Astrocyte (in vitro differentiated cells and primary cell): ENCODE results near the gene RCAN3. TPM values are rescaled to one million over a fixed set of nuclear protein-coding genes. Genes with fewer than 3 reads are reported as not detected.

ENCODE experiments used
- DNase-seq: peaks from one replicate; pipeline ENCODE4 v3.0.0-alpha.2; 2010; ENCODE audit warnings: low read depth
- FAIRE-seq: peaks from 2 replicates; lab custom pipeline; 2011; peaks lifted over from hg19 to GRCh38; lab: Jason Lieb, UNC
- H2AFZ ChIP-seq: 2 replicates; pipeline ENCODE4 v1.6.0; 2012; ENCODE audit warnings: low read depth, low read length, inconsistent platforms
- H3K27ac ChIP-seq: 2 replicates; pipeline ENCODE4 v1.5.1; 2011; ENCODE audit warnings: low read depth, low read length, inconsistent platforms
- H3K27me3 ChIP-seq: 2 replicates; pipeline ENCODE4 v1.6.0; 2011; ENCODE audit warnings: low read length, inconsistent platforms; ENCODE audit not compliant: insufficient read depth
- H3K36me3 ChIP-seq: 2 replicates; pipeline ENCODE4 v1.5.1; 2011; ENCODE audit warnings: low read length, inconsistent platforms; ENCODE audit not compliant: insufficient read depth
- H3K4me1 ChIP-seq: 2 replicates; pipeline ENCODE4 v1.5.1; 2011; ENCODE audit warnings: low read length, inconsistent platforms; ENCODE audit not compliant: insufficient read depth
- H3K4me2 ChIP-seq: 2 replicates; pipeline ENCODE4 v1.6.0; 2012; ENCODE audit warnings: low read length, inconsistent platforms
- H3K4me3 ChIP-seq: 2 replicates; pipeline ENCODE4 v1.5.1; 2011; ENCODE audit warnings: low read depth, mild to moderate bottlenecking, low read length, inconsistent platforms; ENCODE audit not compliant: insufficient read depth
- H3K79me2 ChIP-seq: 2 replicates; pipeline ENCODE4 v1.6.0; 2012; ENCODE audit warnings: mild to moderate bottlenecking, low read length, inconsistent platforms; ENCODE audit not compliant: insufficient read depth
- H3K9ac ChIP-seq: 2 replicates; pipeline ENCODE4 v1.6.0; 2012; ENCODE audit warnings: mild to moderate bottlenecking, low read length, inconsistent platforms
- H3K9me3 ChIP-seq: 2 replicates; pipeline ENCODE4 v1.5.1; 2012; ENCODE audit warnings: low read depth, mild to moderate bottlenecking, low read length, inconsistent platforms; ENCODE audit not compliant: insufficient read depth
- H4K20me1 ChIP-seq: 2 replicates; pipeline ENCODE4 v1.6.0; 2012; ENCODE audit warnings: low read length, inconsistent platforms; ENCODE audit not compliant: insufficient read depth
- H3K27ac Mint-ChIP-seq: one replicate; pipeline ENCODE4 v1.8.0; 2021; ENCODE audit warnings: mild to moderate bottlenecking, mixed read lengths; ENCODE audit not compliant: unreplicated experiment
- H3K27me3 Mint-ChIP-seq: one replicate; pipeline ENCODE4 v1.8.0; 2021; ENCODE audit warnings: low read depth, mixed read lengths; ENCODE audit not compliant: unreplicated experiment
- H3K36me3 Mint-ChIP-seq: one replicate; pipeline ENCODE4 v1.8.0; 2021; ENCODE audit warnings: low read depth, mixed read lengths; ENCODE audit not compliant: unreplicated experiment
- H3K4me1 Mint-ChIP-seq: one replicate; pipeline ENCODE4 v1.8.0; 2021; ENCODE audit warnings: low read depth, mixed read lengths; ENCODE audit not compliant: unreplicated experiment
- H3K4me3 Mint-ChIP-seq: one replicate; pipeline ENCODE4 v1.8.0; 2021; ENCODE audit warnings: mild to moderate bottlenecking, moderate library complexity, mixed read lengths; ENCODE audit not compliant: unreplicated experiment
- H3K9me3 Mint-ChIP-seq: one replicate; pipeline ENCODE4 v1.8.0; 2021; ENCODE audit warnings: mild to moderate bottlenecking, mixed read lengths; ENCODE audit not compliant: unreplicated experiment
- CTCF ChIP-seq: IDR thresholded peaks from 2 replicates; pipeline ENCODE4 v1.5.1; 2011; ENCODE audit warnings: low read depth, mild to moderate bottlenecking, inconsistent platforms, low read length, moderate library complexity; ENCODE audit not compliant: insufficient read depth
- EZH2 ChIP-seq: IDR thresholded peaks from 2 replicates; pipeline ENCODE4 v1.6.1; 2012; ENCODE audit warnings: mild to moderate bottlenecking, low read length, inconsistent platforms; ENCODE audit not compliant: insufficient read depth
- total RNA-seq: library from RNA; stranded (reverse); gene quantifications from 2 replicates; pipeline ENCODE4 v1.2.1, GENCODE V29; 2021

Gene RCAN3
- total RNA-seq, 1 donor from 2014 or later, result 17.7 TPM

- Histone ChIP-seq H3K27me3 (peaks cover 10% of the 10 kb centered on the region), H3K27ac (no peak overlapping the region)
These were observed 41.6 kb downstream of the RCAN3 start for GRCh38 chr1:24544239-24544638.

GRCh38 chr1:24545662-24546061, 43.0 kb downstream of the RCAN3 start:
- Mint-ChIP-seq H3K27ac (no peak overlapping the region), H3K4me3 (no peak overlapping the region), H3K27me3 (peaks cover 2% of the 10 kb centered on the region), H3K36me3 (no peaks in the 10 kb centered on the region), H3K4me1 (peaks cover 11% of the 10 kb centered on the region), H3K9me3 (no peaks in the 10 kb centered on the region)
- no peak overlapping the region for H3K4me2 ChIP-seq
- no peak overlapping the region for H3K4me3 ChIP-seq
- no peaks in the 10 kb centered on the region for H3K9me3 ChIP-seq
- no peak overlapping the region for H2AFZ ChIP-seq
- no peak for TF ChIP-seq CTCF
- no peak for TF ChIP-seq EZH2
- H3K36me3 ChIP-seq, result no peaks in the 10 kb centered on the region
- no peak overlapping the region for H3K27ac ChIP-seq
- no peak overlapping the region for H3K9ac ChIP-seq
- no peaks in the 10 kb centered on the region for H4K20me1 ChIP-seq
- FAIRE-seq, result no peak
- H3K79me2 ChIP-seq, result no peaks in the 10 kb centered on the region
- peaks cover 19% of the 10 kb centered on the region for H3K27me3 ChIP-seq
- H3K4me1 ChIP-seq, result peaks cover 6% of the 10 kb centered on the region
- DNase-seq, result no peak

More at GRCh38 chr1:24544239-24544638, 41.6 kb downstream of the RCAN3 start:
- Histone ChIP-seq H3K9ac (no peak overlapping the region), H2AFZ (no peak overlapping the region), H3K4me2 (no peak overlapping the region), H3K4me3 (no peak overlapping the region), H3K79me2 (no peaks in the 10 kb centered on the region), H3K36me3 (no peaks in the 10 kb centered on the region), H3K4me1 (peaks cover 6% of the 10 kb centered on the region), H4K20me1 (no peaks in the 10 kb centered on the region), H3K9me3 (no peaks in the 10 kb centered on the region)
- Mint-ChIP-seq H3K36me3 (no peaks in the 10 kb centered on the region), H3K4me3 (no peak overlapping the region), H3K9me3 (no peaks in the 10 kb centered on the region), H3K27ac (no peak overlapping the region), H3K27me3 (peaks cover 2% of the 10 kb centered on the region), H3K4me1 (peaks cover 19% of the 10 kb centered on the region)
- FAIRE-seq, result no peak
- TF ChIP-seq CTCF (no peak), EZH2 (no peak)
- DNase-seq, result no peak

GRCh38 chr1:24547195-24547594, 44.6 kb downstream of the RCAN3 start:
- Histone ChIP-seq H3K27ac (no peak overlapping the region), H3K4me3 (no peak overlapping the region), H3K36me3 (no peaks in the 10 kb centered on the region), H2AFZ (no peak overlapping the region), H3K9me3 (no peaks in the 10 kb centered on the region), H3K9ac (no peak overlapping the region), H3K27me3 (peaks cover 29% of the 10 kb centered on the region), H3K4me2 (no peak overlapping the region), H4K20me1 (no peaks in the 10 kb centered on the region), H3K79me2 (no peaks in the 10 kb centered on the region), H3K4me1 (no peaks in the 10 kb centered on the region)
- Mint-ChIP-seq H3K4me3 (no peak overlapping the region), H3K9me3 (no peaks in the 10 kb centered on the region), H3K27me3 (peaks cover 2% of the 10 kb centered on the region), H3K36me3 (no peaks in the 10 kb centered on the region), H3K4me1 (peaks cover 2% of the 10 kb centered on the region), H3K27ac (no peak overlapping the region)
- DNase-seq, result no peak
- FAIRE-seq, result no peak
- no peak for TF ChIP-seq CTCF
- TF ChIP-seq EZH2, result no peak
